Kidney (tissue), 14 donors: ENCODE data around the gene ZNF710. TPM values are rescaled to one million over a fixed set of nuclear protein-coding genes. Genes with fewer than 3 reads are reported as not detected.

ENCODE experiments used
- DNase-seq, 5 donors: peaks; one replicate each; pipeline ENCODE4 v3.0.0-alpha.2; 2013 to 2020
- FAIRE-seq: peaks from 2 replicates; lab custom pipeline; 2012; peaks lifted over from hg19 to GRCh38; lab: Jason Lieb, UNC
- H3K27ac ChIP-seq, 2 donors: one replicate each; pipeline ENCODE4 v1.7.0; 2013; ENCODE audit warnings: low read depth in 2 of 2, low read length in 2 of 2, inconsistent platforms in 1 of 2
- H3K27me3 ChIP-seq: one replicate; pipeline ENCODE4 v1.7.1; 2013; ENCODE audit warnings: low read length, inconsistent platforms; ENCODE audit not compliant: control insufficient read depth, insufficient read depth
- H3K36me3 ChIP-seq, 3 donors: one replicate each; pipeline versions ENCODE4 v1.7.0 to v1.7.1; 2013; ENCODE audit warnings: low read length in 3 of 3, control low read depth in 1 of 3, inconsistent platforms in 1 of 3; ENCODE audit not compliant: insufficient read depth in 3 of 3, control insufficient read depth in 2 of 3
- H3K4me1 ChIP-seq, 3 donors: one replicate each; pipeline versions ENCODE4 v1.7.0 to v1.7.1; 2013; ENCODE audit warnings: low read length in 3 of 3, inconsistent platforms in 1 of 3, low read depth in 1 of 3; ENCODE audit not compliant: control insufficient read depth in 2 of 3, insufficient read depth in 2 of 3
- H3K4me3 ChIP-seq, 3 donors: one replicate each; pipeline versions ENCODE4 v1.7.0 to v1.8.1; 2013; ENCODE audit warnings: low read length in 3 of 3, control low read depth in 1 of 3, inconsistent platforms in 1 of 3
- H3K9ac ChIP-seq, 3 donors: one replicate each; pipeline versions ENCODE4 v1.7.0 to v1.7.1; 2013; ENCODE audit warnings: low read length in 3 of 3, control low read depth in 1 of 3, inconsistent platforms in 1 of 3
- H3K9me3 ChIP-seq, 3 donors: one replicate each; pipeline versions ENCODE4 v1.7.0 to v1.7.1; 2013; ENCODE audit warnings: low read length in 3 of 3, control low read depth in 1 of 3, inconsistent platforms in 1 of 3; ENCODE audit not compliant: control insufficient read depth in 2 of 3, insufficient read depth in 1 of 3
- CTCF ChIP-seq: IDR thresholded peaks from 3 replicates; pipeline ENCODE4 v1.5.1; 2012; ENCODE audit warnings: mild to moderate bottlenecking, moderate library complexity, borderline replicate concordance; ENCODE audit not compliant: insufficient read depth; ENCODE audit errors: extremely low read depth
- intact Hi-C: fragments of 100-400 bp; cut with DNase I; formaldehyde crosslinking; loops from one replicate; pipeline ENCODE4 v1.11.1; 2022
- polyA plus RNA-seq: library from polyadenylated mRNA; stranded (reverse); fragments of 350-450 nt; fragmentation: Illumina TruSeq; extraction: RNeasy Lipid Tissue Mini Kit (QIAGEN cat#74804); gene quantifications from one replicate; pipeline ENCODE4 v1.2.3, GENCODE V29; 2014; ENCODE audit warnings: low read depth, low replicate concordance; ENCODE audit not compliant: insufficient read depth
- total RNA-seq: library from RNA; stranded (reverse); fragmentation: NEBNext Ultra II Directional; extraction: Animal tissue kit (Norgen Biotek cat#: 25700); gene quantifications from one replicate; pipeline ENCODE4 v1.2.1, GENCODE V29; 2021
- donor health status: control.
- donor health status: control.
- donor health status: control.
- donor health status: control.
- donor health status: control.
- donor health status: DM: yes; HTN: yes; CAD: no.
- donor health status: Normal renal cell carcinoma (clear cell type).

The ZNF710 gene
- total and polyA plus RNA-seq, 2 donors from 2014 or later = 11.0 to 17.0 TPM

- Histone ChIP-seq H3K4me1 (no peaks in the 10 kb centered on the region), H3K9ac (no peak overlapping the region), H3K27ac (no peak overlapping the region), H3K36me3 (no peaks in the 10 kb centered on the region), H3K27me3 (no peaks in the 10 kb centered on the region), H3K4me3 (no peak overlapping the region), H3K9me3 (no peaks in the 10 kb centered on the region)
- TF ChIP-seq CTCF = no peak
- intact Hi-C loops = no loop called here
- no peak for DNase-seq
- no peak for FAIRE-seq
Measured at GRCh38 chr15:90025489-90026033, 24.4 kb downstream of the ZNF710 start.

- Histone ChIP-seq H3K9me3 (no peaks in the 10 kb centered on the region), H3K4me1 (peaks cover 0 to 8% (median 7%) of the 10 kb centered on the region in 3 donors), H3K36me3 (no peaks in the 10 kb centered on the region), H3K27me3 (no peaks in the 10 kb centered on the region), H3K9ac (no peak overlapping the region), H3K4me3 (no peak overlapping the region), H3K27ac (no peak overlapping the region)
- FAIRE-seq (no peak), DNase-seq (peak in 1 of 5 donors; percentile 10)
- intact Hi-C loops = no loop called here
- no peak for TF ChIP-seq CTCF
Measured at GRCh38 chr15:90028376-90028944, 27.3 kb downstream of the ZNF710 start.

GRCh38 chr15:90029024-90029423 lies 27.9 kb downstream of the ZNF710 start:
- FAIRE-seq (no peak), DNase-seq (peak in 1 of 5 donors; percentile 5)
- Histone ChIP-seq H3K4me3 (no peak overlapping the region), H3K27ac (no peak overlapping the region), H3K9ac (no peak overlapping the region), H3K9me3 (no peaks in the 10 kb centered on the region), H3K4me1 (peaks cover 0 to 10% (median 8%) of the 10 kb centered on the region in 3 donors), H3K27me3 (no peaks in the 10 kb centered on the region), H3K36me3 (no peaks in the 10 kb centered on the region)
- TF ChIP-seq CTCF = no peak
- intact Hi-C loops = no loop called here
